ENCODE results near the gene FNDC11.

The FNDC11 gene

GRCh38 chr20:63539441-63540370 is 14.3 kb upstream of the FNDC11 start:
- no peak for DNase-seq (ENCODE audit: low spot score)

GRCh38 chr20:63540417-63541186 is 13.4 kb upstream of the FNDC11 start:
- DNase-seq (ENCODE audit: low spot score): no peak

DNA sequence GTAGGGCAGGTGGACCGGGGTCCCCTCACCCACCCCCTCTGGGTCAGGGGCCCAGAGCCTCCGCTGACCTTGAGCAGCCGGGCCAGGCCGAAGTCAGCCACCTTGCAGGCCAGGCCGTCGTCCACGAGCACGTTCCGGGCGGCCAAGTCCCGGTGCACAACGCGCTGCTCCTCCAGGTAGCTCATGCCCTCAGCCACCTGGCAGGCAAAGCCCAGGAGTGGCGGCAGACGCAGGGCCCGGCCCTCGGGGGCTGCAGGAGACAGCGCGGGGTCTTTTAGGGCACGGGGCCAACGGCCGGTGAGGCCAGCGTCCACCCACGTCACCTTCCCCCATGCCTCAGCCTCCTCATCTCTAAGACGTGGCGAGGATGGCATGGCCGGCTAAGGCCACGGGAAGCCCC is 12.6 kb upstream of the FNDC11 start:
- DNase-seq (ENCODE audit: low spot score): no peak

- no peak for DNase-seq (ENCODE audit: low spot score)
Measured at GRCh38 chr20:63542031-63542559, 11.9 kb upstream of the FNDC11 start.

DNA sequence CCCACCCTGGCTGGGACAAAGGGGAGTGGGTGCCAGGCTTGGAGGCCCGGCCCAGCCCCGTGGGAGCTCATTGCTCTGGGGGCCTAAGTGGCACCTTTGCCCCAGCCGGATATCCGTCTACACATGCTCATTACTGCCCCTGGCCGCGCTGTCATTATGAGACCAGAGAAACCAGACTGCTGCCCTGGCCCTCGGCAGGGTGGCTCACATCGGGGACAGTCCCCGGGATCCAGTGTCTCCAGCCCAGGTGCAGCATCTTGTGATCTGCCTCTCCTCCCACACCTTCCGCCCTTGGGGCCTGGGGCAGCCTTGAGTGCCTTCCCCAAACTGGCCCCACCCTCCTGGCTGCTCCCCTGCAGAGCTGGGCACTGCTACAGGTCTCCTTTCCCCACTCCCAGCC is 11.3 kb upstream of the FNDC11 start:
- no peak for DNase-seq (ENCODE audit: low spot score)

DNA sequence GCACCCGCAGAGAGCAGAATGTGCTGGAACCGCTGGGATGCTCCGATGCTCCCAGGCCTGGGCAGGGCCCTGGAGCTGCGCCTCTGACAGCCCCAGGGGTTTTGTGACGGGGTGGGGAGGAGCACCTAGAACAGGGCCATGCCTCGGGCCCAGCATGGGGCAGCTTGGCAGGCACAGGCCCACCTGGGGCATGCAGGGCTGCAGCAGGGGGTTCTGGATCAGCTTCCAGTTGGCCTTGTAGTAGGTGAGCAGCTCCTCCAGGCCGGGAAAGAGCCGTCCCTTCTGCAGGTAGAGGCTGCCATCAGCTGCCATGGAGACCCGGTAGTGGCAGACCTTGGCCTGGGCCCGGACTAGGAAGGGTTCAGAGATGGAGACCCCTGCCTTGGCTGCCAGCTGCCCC is 10.8 kb upstream of the FNDC11 start:
- no peak for DNase-seq (ENCODE audit: low spot score)

GRCh38 chr20:63543733-63544132 is 10.2 kb upstream of the FNDC11 start:
- no peak for DNase-seq (ENCODE audit: low spot score)

GRCh38 chr20:63544241-63544957 is 9.6 kb upstream of the FNDC11 start:
- no peak for DNase-seq (ENCODE audit: low spot score)

DNA sequence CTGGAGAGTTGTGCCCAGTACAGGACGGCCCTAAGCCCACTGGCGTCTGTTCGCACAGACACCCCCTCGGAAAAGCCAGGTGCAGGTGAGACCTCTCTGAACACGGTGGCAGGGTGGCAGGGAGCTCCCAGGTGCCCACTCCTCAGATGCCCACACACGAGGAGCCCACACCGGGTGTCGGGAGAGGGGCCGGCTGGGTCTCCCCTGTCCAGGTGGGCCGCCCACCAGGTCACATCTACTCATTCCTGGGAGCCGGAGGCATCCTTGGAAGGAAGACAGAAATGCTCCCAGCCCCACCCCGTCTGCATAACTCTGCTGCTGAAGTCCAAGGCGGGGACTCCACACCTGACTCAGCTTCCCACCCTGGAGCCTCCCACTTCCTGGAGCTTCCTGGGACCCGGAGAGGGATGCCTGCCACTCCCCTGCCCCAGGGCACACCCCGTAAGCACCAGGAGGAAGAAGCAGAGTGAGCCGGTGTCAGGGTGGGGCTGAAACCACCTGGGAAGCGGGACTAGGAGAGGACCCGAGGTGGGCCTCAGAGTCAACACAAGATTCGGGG is 8.9 kb upstream of the FNDC11 start:
- DNase-seq (ENCODE audit: low spot score): no peak

DNA sequence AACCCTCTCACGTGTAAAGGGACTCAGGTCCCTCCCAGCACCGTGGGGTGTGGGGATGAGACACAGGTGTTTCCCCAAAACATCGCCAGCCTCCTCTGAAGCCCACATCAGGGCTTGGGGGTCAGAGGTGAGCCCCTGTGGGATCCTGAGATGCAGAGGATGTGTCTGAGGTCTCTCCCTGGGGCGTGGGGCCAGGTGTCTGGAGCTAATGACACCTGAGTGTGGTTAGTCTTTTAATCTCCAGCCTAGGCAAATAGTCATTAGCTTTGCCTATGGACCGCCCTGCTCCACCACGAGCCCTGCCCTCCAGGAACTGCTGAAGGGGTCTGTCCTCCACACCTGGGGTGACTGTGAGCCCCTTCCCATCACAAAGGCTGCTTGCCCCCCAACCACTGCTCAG is 8.1 kb upstream of the FNDC11 start:
- DNase-seq (ENCODE audit: low spot score): no peak

DNA sequence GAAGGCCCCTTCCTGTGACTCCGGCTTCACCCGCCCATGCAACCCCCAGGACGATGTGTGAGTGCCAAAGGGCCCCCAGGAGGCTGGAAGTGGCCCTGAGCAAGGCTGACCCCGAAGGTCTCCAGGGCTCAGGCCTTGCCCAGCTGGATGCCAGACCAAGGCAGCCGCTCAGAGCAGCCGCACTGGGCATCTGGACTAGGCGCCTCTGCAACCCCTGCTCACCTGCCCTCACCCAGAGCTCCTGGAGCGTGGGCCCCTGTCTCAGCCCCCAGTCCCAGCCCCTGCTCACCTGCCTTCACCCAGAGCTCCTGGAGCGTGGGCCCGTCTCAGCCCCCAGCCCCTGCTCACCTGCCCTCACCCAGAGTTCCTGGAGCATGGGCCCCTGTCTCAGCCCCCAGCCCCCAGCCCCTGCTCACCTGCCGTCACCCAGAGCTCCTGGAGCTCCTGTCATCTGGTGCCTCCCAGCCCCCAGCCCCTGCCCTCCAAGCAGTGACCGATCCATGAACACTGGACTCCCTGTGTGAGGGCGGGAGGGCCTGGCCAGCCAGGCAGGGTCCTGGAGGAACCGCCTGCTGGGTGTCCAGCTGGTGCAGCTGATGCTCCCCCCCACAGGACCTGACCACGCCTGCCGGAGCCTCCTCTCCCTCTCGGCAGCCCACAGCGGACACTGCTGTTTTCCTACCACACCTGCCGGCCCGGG is 7.6 kb upstream of the FNDC11 start:
- no peak for DNase-seq (ENCODE audit: low spot score)

- DNase-seq (ENCODE audit: low spot score): no peak
Measured at GRCh38 chr20:63546956-63547724, 6.8 kb upstream of the FNDC11 start.

- DNase-seq (ENCODE audit: low spot score): no peak
Measured at GRCh38 chr20:63547725-63548480, 6.1 kb upstream of the FNDC11 start, which contains the start of gene SRMS. SRMS (minus strand) TSS chr20:63547749; CDS start chr20:63547463, 286 bp downstream.

GRCh38 chr20:63548542-63548941 is 5.4 kb upstream of the FNDC11 start:
- DNase-seq (ENCODE audit: low spot score): no peak

DNA sequence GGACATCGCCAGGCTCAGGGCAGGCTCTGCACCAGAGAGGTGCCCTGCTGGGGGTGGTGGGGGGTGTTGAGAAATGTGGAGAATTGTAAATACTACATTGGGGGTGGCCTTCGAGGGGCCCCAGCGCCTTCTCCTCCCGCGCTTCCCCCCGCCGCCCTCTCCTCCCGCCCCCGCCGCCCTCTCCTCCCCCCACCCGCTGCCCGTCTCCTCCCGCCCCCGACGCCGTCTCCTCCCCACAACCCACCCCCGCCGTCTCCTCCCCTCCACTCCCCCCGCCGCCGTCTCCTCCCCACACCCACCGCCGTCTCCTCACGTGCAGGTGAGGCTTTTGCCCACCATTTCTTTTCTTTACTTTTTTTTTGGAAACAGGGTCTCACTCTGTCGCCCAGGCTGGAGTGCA is 4.9 kb upstream of the FNDC11 start:
- no peak for DNase-seq (ENCODE audit: low spot score)

DNA sequence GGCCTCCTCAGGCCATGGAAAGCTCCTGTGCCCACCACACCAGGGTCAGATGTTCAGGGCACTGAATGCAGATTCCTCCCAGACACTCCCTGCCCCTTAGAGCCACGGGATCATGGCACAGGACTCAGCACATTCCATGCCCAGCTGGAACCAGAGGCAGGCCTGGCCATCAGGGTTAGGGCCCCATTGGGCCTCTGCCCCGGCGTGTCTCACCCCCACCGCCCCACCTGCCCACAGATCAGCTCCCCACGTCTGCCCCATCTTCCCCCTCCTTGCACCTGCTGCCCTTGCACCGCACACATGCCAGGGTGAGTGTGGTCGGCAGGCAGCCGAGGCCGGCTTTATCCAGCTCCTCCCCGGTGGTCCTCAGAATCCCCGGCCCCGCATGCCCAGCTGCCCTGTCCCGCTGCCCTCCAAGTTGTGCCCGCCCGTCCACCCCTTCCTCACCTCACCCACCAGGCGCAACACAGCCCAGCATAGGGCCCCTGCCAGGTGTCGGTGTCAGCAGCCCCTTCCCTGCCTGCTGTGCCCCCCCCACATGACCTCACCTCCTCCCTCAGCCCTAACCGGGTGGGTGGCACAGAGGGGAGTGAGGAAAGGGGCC is 4.2 kb upstream of the FNDC11 start:
- DNase-seq (ENCODE audit: low spot score): no peak

DNA sequence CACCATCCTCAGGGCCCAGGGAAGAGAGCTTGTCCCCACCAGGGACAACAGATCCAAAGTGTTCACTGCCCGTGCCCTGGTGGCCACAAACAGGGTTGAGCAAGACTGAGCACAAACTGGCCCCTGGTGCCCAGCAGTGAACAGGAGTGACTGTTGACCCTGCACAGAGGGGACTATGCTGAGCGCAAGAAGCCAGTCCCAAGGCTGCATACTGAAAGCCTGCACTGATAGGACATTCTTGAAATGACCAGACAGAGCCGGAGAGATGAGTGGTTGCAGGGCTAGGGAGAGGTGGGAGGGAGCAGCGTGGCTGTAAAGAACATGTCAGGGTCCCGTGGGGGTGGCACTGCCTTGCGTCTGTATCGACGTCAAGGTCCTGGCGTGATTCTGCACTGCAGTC is 2.9 kb upstream of the FNDC11 start:
- no peak for DNase-seq (ENCODE audit: low spot score)

GRCh38 chr20:63552481-63553249 is 1.3 kb upstream of the FNDC11 start:
- DNase-seq (ENCODE audit: low spot score): no peak

All from COLO829 (cell line).